ENCODE measurements around the gene SLC45A1.

The SLC45A1 gene

GRCh38 chr1:8311068-8311718 is 6.7 kb upstream of the SLC45A1 start:
- DNase-seq (ENCODE audit: low spot score): no peak

GRCh38 chr1:8312235-8313218 is 5.4 kb upstream of the SLC45A1 start:
- no peak for DNase-seq (ENCODE audit: low spot score)

GRCh38 chr1:8313231-8313630 is 4.7 kb upstream of the SLC45A1 start:
- no peak for DNase-seq (ENCODE audit: low spot score)

GRCh38 chr1:8314346-8315280 is 3.3 kb upstream of the SLC45A1 start:
- DNase-seq (ENCODE audit: low spot score): peak; percentile 64

GRCh38 chr1:8315573-8316475 is 2.1 kb upstream of the SLC45A1 start:
- DNase-seq (ENCODE audit: low spot score): no peak

- DNase-seq (ENCODE audit: low spot score): no peak
Observed at GRCh38 chr1:8318436-8318835, 522 bp downstream of the SLC45A1 start.

GRCh38 chr1:8321612-8322011 is 3.7 kb downstream of the SLC45A1 start:
- DNase-seq (ENCODE audit: low spot score): no peak

GRCh38 chr1:8323706-8324105 is 5.8 kb downstream of the SLC45A1 start:
- DNase-seq (ENCODE audit: low spot score): no peak

- DNase-seq (ENCODE audit: low spot score): no peak
Observed at GRCh38 chr1:8324176-8324810, 6.4 kb downstream of the SLC45A1 start.

GRCh38 chr1:8325771-8326170 is 7.9 kb downstream of the SLC45A1 start:
- DNase-seq (ENCODE audit: low spot score): no peak

GRCh38 chr1:8326265-8326664 is 8.4 kb downstream of the SLC45A1 start:
- DNase-seq (ENCODE audit: low spot score): no peak

GRCh38 chr1:8328271-8328670 is 10.4 kb downstream of the SLC45A1 start:
- no peak for DNase-seq (ENCODE audit: low spot score)

GRCh38 chr1:8329439-8329838 is 11.5 kb downstream of the SLC45A1 start:
- DNase-seq (ENCODE audit: low spot score): no peak

GRCh38 chr1:8329858-8330257 is 11.9 kb downstream of the SLC45A1 start:
- DNase-seq (ENCODE audit: low spot score): no peak

GRCh38 chr1:8330271-8331125 is 12.6 kb downstream of the SLC45A1 start:
- no peak for DNase-seq (ENCODE audit: low spot score)

GRCh38 chr1:8332806-8333205 is 14.9 kb downstream of the SLC45A1 start:
- no peak for DNase-seq (ENCODE audit: low spot score)

GRCh38 chr1:8333246-8333987 is 15.5 kb downstream of the SLC45A1 start:
- DNase-seq (ENCODE audit: low spot score): no peak

GRCh38 chr1:8334106-8334851 is 16.4 kb downstream of the SLC45A1 start:
- DNase-seq (ENCODE audit: low spot score): no peak

All from putamen (tissue), 1 donor.